HFFc6 (cell line): ENCODE measurements around the gene NUDT22. TPM values are rescaled to one million over a fixed set of nuclear protein-coding genes. Genes with fewer than 3 reads are reported as not detected.

Experiments used
- DNase-seq: peaks from one replicate; pipeline ENCODE4 v3.0.0-alpha.2; 2018
- H3K27ac Mint-ChIP-seq: 2 replicates; pipeline ENCODE4 v1.8.0; 2020; ENCODE audit warnings: mild to moderate bottlenecking, mixed read lengths
- H3K27me3 Mint-ChIP-seq: 2 replicates; pipeline ENCODE4 v1.8.0; 2021; ENCODE audit warnings: mild to moderate bottlenecking, moderate library complexity, mixed read lengths; ENCODE audit not compliant: insufficient read depth
- H3K36me3 Mint-ChIP-seq: 2 replicates; pipeline ENCODE4 v1.8.0; 2021; ENCODE audit warnings: low read depth, mixed read lengths
- H3K4me1 Mint-ChIP-seq: 2 replicates; pipeline ENCODE4 v1.8.0; 2020; ENCODE audit warnings: low read depth, mixed read lengths
- H3K4me3 Mint-ChIP-seq: 2 replicates; pipeline ENCODE4 v1.8.0; 2020; ENCODE audit warnings: mild to moderate bottlenecking, moderate library complexity, mixed read lengths
- H3K9me3 Mint-ChIP-seq: 2 replicates; pipeline ENCODE4 v1.8.0; 2020; ENCODE audit warnings: mild to moderate bottlenecking, mixed read lengths
- CTCF ChIP-seq: fragments of 200-600 bp; sonication (generic); IDR thresholded peaks from 2 replicates; pipeline ENCODE4 v1.5.0; 2021; ENCODE audit warnings: antibody characterized with exemption, mild to moderate bottlenecking
- total RNA-seq, 6 experiments: library from RNA; stranded (reverse); fragmentation: NEBNext Ultra II Directional; extraction: Animal tissue kit (Norgen Biotek cat#: 25700); gene quantifications; 2 replicates in 1 of 6; 3 replicates in 5 of 6; pipeline ENCODE4 v1.2.3, GENCODE V29; 2021

Gene NUDT22
- total RNA-seq, 6 experiments from 2014 or later, result 46.6 to 57.7 (median 53.7) TPM

GRCh38 chr11:64233913-64234586, 8.0 kb downstream of the NUDT22 start, which contains the start of gene VEGFB:
TSS of gene VEGFB (plus strand) at chr11:64234584. CDS start at chr11:64234834, 250 bp downstream.
- H3K9me3 Mint-ChIP-seq, result no peaks in the 10 kb centered on the region
- no peak for DNase-seq
- no peaks in the 10 kb centered on the region for H3K36me3 Mint-ChIP-seq
- H3K4me3 Mint-ChIP-seq, result peak within 1 kb of the TSS; percentile 84
- no peaks in the 10 kb centered on the region for H3K27me3 Mint-ChIP-seq
- no peak for TF ChIP-seq CTCF
- H3K27ac Mint-ChIP-seq, result peak within 1 kb of the TSS; percentile 26; the same call in 1 of the 2 replicates
- H3K4me1 Mint-ChIP-seq, result peaks cover 22% of the 10 kb centered on the region

GRCh38 chr11:64234647-64235379, 8.7 kb downstream of the NUDT22 start:
- TF ChIP-seq CTCF, result peak; percentile 30
- no peak for DNase-seq
- Mint-ChIP-seq H3K9me3 (no peaks in the 10 kb centered on the region), H3K36me3 (no peaks in the 10 kb centered on the region), H3K4me1 (peaks cover 16% of the 10 kb centered on the region), H3K4me3 (peak overlapping the region; percentile 84), H3K27me3 (no peaks in the 10 kb centered on the region), H3K27ac (no peak overlapping the region)

GRCh38 chr11:64235437-64236161, 9.5 kb downstream of the NUDT22 start:
- Mint-ChIP-seq H3K9me3 (no peaks in the 10 kb centered on the region), H3K36me3 (no peaks in the 10 kb centered on the region), H3K4me1 (peaks cover 22% of the 10 kb centered on the region), H3K27me3 (no peaks in the 10 kb centered on the region), H3K4me3 (peak overlapping the region; percentile 84), H3K27ac (no peak overlapping the region)
- DNase-seq, result no peak
- TF ChIP-seq CTCF, result no peak

DNA sequence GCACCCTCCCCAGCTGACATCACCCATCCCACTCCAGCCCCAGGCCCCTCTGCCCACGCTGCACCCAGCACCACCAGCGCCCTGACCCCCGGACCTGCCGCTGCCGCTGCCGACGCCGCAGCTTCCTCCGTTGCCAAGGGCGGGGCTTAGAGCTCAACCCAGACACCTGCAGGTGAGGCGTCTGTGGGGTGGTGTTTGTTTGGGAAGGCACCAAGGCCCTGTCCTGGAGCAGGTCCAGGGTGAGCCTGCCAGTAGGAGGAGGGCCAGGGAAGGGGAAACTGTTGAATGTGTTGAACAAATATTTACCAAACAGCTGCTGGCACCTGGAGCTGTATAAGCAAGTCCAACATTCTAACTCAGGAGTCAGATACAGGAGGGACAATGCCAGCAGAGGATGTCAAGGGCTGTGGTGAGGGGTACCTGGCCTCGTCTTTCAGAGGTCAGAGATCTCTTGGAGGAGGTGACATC, 11.4 kb downstream of the NUDT22 start:
- DNase-seq, result no peak
- Mint-ChIP-seq H3K4me3 (no peak overlapping the region), H3K27ac (no peak overlapping the region; the same call in 1 of the 2 replicates), H3K4me1 (peaks cover 19% of the 10 kb centered on the region), H3K27me3 (no peaks in the 10 kb centered on the region), H3K9me3 (no peaks in the 10 kb centered on the region), H3K36me3 (no peaks in the 10 kb centered on the region)
- TF ChIP-seq CTCF, result no peak

DNA sequence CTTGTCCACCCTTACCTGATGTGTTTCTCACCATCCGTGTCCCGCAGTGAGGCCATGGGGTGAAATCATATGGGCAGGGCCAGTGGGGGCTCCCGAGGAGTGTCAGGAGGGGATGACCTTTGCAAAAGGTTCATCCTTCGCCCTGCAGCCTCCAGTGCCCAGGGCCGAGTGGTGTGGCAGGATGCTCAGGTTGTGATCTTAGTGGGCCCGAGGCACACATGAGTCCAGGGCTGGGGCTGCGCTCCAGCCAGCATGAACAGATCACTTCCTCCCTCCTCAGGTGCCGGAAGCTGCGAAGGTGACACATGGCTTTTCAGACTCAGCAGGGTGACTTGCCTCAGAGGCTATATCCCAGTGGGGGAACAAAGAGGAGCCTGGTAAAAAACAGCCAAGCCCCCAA, 12.0 kb downstream of the NUDT22 start:
- H3K27ac Mint-ChIP-seq, result peak overlapping the region; percentile 32; the same call in 1 of the 2 replicates
- no peak for TF ChIP-seq CTCF
- no peak overlapping the region for H3K4me3 Mint-ChIP-seq
- H3K9me3 Mint-ChIP-seq, result no peaks in the 10 kb centered on the region
- H3K4me1 Mint-ChIP-seq, result peaks cover 24% of the 10 kb centered on the region
- no peaks in the 10 kb centered on the region for H3K27me3 Mint-ChIP-seq
- no peaks in the 10 kb centered on the region for H3K36me3 Mint-ChIP-seq
- no peak for DNase-seq
